H9 (cell line): ENCODE results near the gene SDR39U1. TPM values are rescaled to one million over a fixed set of nuclear protein-coding genes. Genes with fewer than 3 reads are reported as not detected.

Experiments
- DNase-seq: peaks from one replicate; pipeline ENCODE4 v3.0.0-alpha.2; 2017
- H2AFZ ChIP-seq: one replicate; pipeline ENCODE4 v1.6.1; 2013; ENCODE audit warnings: mild to moderate bottlenecking, low read length, control low read depth, moderate library complexity
- H2AK5ac ChIP-seq: 2 replicates; pipeline ENCODE4 v1.6.1; 2013; ENCODE audit warnings: low read length, control low read depth, mixed read lengths; ENCODE audit not compliant: insufficient read length
- H2BK120ac ChIP-seq: one replicate; pipeline ENCODE4 v1.6.1; 2013; ENCODE audit warnings: low read depth, mild to moderate bottlenecking, low read length, control low read depth, inconsistent platforms; ENCODE audit not compliant: poor library complexity, severe bottlenecking
- H2BK12ac ChIP-seq: 2 replicates; pipeline ENCODE4 v1.6.1; 2013; ENCODE audit warnings: low read length, control low read depth, mixed read lengths, low read depth; ENCODE audit not compliant: insufficient read length
- H2BK15ac ChIP-seq: 2 replicates; pipeline ENCODE4 v1.6.1; 2013; ENCODE audit warnings: low read depth, low read length, control low read depth
- H2BK20ac ChIP-seq: one replicate; pipeline ENCODE4 v1.6.1; 2013; ENCODE audit warnings: low read depth, mild to moderate bottlenecking, low read length, control low read depth, inconsistent platforms; ENCODE audit not compliant: poor library complexity, severe bottlenecking
- H2BK5ac ChIP-seq: 2 replicates; pipeline ENCODE4 v1.6.1; 2013; ENCODE audit warnings: low read length, control low read depth, mixed read lengths; ENCODE audit not compliant: insufficient read length
- H3K14ac ChIP-seq: 2 replicates; pipeline ENCODE4 v1.6.1; 2013; ENCODE audit warnings: low read length, control low read depth; ENCODE audit not compliant: insufficient read depth
- H3K18ac ChIP-seq: 2 replicates; pipeline ENCODE4 v1.6.1; 2013; ENCODE audit warnings: low read depth, mild to moderate bottlenecking, mixed read lengths, low read length, control low read depth; ENCODE audit not compliant: insufficient read length
- H3K23ac ChIP-seq: 2 replicates; pipeline ENCODE4 v1.6.1; 2013; ENCODE audit warnings: low read length, control low read depth, mixed read lengths, low read depth; ENCODE audit not compliant: insufficient read length
- H3K23me2 ChIP-seq: 2 replicates; pipeline ENCODE4 v1.6.1; 2013; ENCODE audit warnings: low read depth, mild to moderate bottlenecking, mixed read lengths, low read length, control low read depth; ENCODE audit not compliant: insufficient read length, poor library complexity, severe bottlenecking
- H3K27ac ChIP-seq: 2 replicates; pipeline ENCODE4 v1.5.1; 2013; ENCODE audit warnings: low read length, control low read depth, mixed read lengths, low read depth; ENCODE audit not compliant: insufficient read length
- H3K27me3 ChIP-seq: 2 replicates; pipeline ENCODE4 v1.6.1; 2013; ENCODE audit warnings: low read length, control low read depth, inconsistent platforms; ENCODE audit not compliant: insufficient read depth
- H3K4ac ChIP-seq: 2 replicates; pipeline ENCODE4 v1.6.1; 2013; ENCODE audit warnings: low read depth, mild to moderate bottlenecking, control low read depth, inconsistent platforms, low read length, moderate library complexity
- H3K4me1 ChIP-seq: 2 replicates; pipeline ENCODE4 v1.6.1; 2013; ENCODE audit warnings: low read length, control low read depth, inconsistent platforms; ENCODE audit not compliant: insufficient read depth
- H3K4me2 ChIP-seq: 2 replicates; pipeline ENCODE4 v1.6.1; 2013; ENCODE audit warnings: low read length, control low read depth, mixed read lengths; ENCODE audit not compliant: insufficient read length, insufficient read depth
- H3K56ac ChIP-seq: 2 replicates; pipeline ENCODE4 v1.6.1; 2013; ENCODE audit warnings: low read depth, mild to moderate bottlenecking, mixed read lengths, low read length, control low read depth; ENCODE audit not compliant: insufficient read length
- H3K79me1 ChIP-seq: 2 replicates; pipeline ENCODE4 v1.6.1; 2013; ENCODE audit warnings: low read depth, mild to moderate bottlenecking, moderate library complexity, low read length, control low read depth, inconsistent platforms; ENCODE audit not compliant: insufficient read depth, poor library complexity, severe bottlenecking
- H3K79me2 ChIP-seq: 2 replicates; pipeline ENCODE4 v1.6.1; 2013; ENCODE audit warnings: low read length, control low read depth, inconsistent platforms; ENCODE audit not compliant: insufficient read depth
- H3K9ac ChIP-seq: 2 replicates; pipeline ENCODE4 v1.6.1; 2013; ENCODE audit warnings: low read length, control low read depth, mixed read lengths; ENCODE audit not compliant: insufficient read length; ENCODE audit errors: extremely low read depth
- H3K9me3 ChIP-seq: one replicate; pipeline ENCODE4 v1.6.1; 2013; ENCODE audit warnings: low read depth, low read length, inconsistent platforms; ENCODE audit not compliant: control insufficient read depth
- H3T11ph ChIP-seq: one replicate; pipeline ENCODE4 v1.6.1; 2013; ENCODE audit warnings: mild to moderate bottlenecking, low read length, control low read depth, inconsistent platforms
- H4K20me1 ChIP-seq: one replicate; pipeline ENCODE4 v1.6.1; 2013; ENCODE audit not compliant: control insufficient read depth, insufficient read length, insufficient read depth
- H4K5ac ChIP-seq: 2 replicates; pipeline ENCODE4 v1.6.1; 2013; ENCODE audit warnings: low read depth, mild to moderate bottlenecking, mixed read lengths, low read length, control low read depth; ENCODE audit not compliant: insufficient read length
- H4K8ac ChIP-seq: replicated peaks from 2 replicates; pipeline ENCODE4 v1.6.1; 2013; ENCODE audit warnings: low read length, control low read depth, mixed read lengths, low read depth; ENCODE audit not compliant: insufficient read length
- H4K91ac ChIP-seq: 2 replicates; pipeline ENCODE4 v1.6.1; 2013; ENCODE audit warnings: low read depth, mild to moderate bottlenecking, moderate library complexity, mixed read lengths, low read length, control low read depth; ENCODE audit not compliant: insufficient read length
- H3K27ac Mint-ChIP-seq, 3 experiments: 2 replicates in 2 of 3; 3 replicates in 1 of 3; pipeline ENCODE4 v1.8.0; 2020 to 2021; ENCODE audit warnings: mixed read lengths in 3 of 3, mild to moderate bottlenecking in 1 of 3, moderate library complexity in 1 of 3
- H3K27me3 Mint-ChIP-seq: 2 replicates; pipeline ENCODE4 v1.8.0; 2021; ENCODE audit warnings: low read depth, mild to moderate bottlenecking, moderate library complexity, mixed read lengths
- H3K36me3 Mint-ChIP-seq, 3 experiments: 2 replicates in 2 of 3; 3 replicates in 1 of 3; pipeline ENCODE4 v1.8.0; 2020 to 2021; ENCODE audit warnings: low read depth in 3 of 3, mixed read lengths in 3 of 3; ENCODE audit not compliant: insufficient read depth in 1 of 3
- H3K4me1 Mint-ChIP-seq, 2 experiments: 2 replicates each; pipeline ENCODE4 v1.8.0; 2020; ENCODE audit warnings: mixed read lengths in 2 of 2
- H3K4me3 Mint-ChIP-seq, 2 experiments: 2 replicates in 1 of 2; 3 replicates in 1 of 2; pipeline ENCODE4 v1.8.0; 2020 to 2021; ENCODE audit warnings: mild to moderate bottlenecking in 2 of 2, mixed read lengths in 2 of 2, moderate library complexity in 1 of 2
- H3K9me3 Mint-ChIP-seq, 2 experiments: 2 replicates in 1 of 2; 3 replicates in 1 of 2; pipeline ENCODE4 v1.8.0; 2020; ENCODE audit warnings: mild to moderate bottlenecking in 2 of 2, mixed read lengths in 2 of 2, moderate library complexity in 1 of 2
- CTCF ChIP-seq: fragments of 200-600 bp; sonication (generic); conservative IDR thresholded peaks from 3 replicates; pipeline ENCODE4 v1.8.0; 2021; ENCODE audit warnings: antibody characterized with exemption, mild to moderate bottlenecking
- WGBS: extraction: QIAGEN DNeasy Blood & Tissue Kit; methylation state at CpG from one replicate; pipeline ENCODE4 v1.1.7; 2013; ENCODE audit warnings: missing lambda C conversion rate, low lambda C conversion rate, mixed read lengths; ENCODE audit not compliant: insufficient read length; ENCODE audit errors: extremely low coverage; 5-methylcytosine and 5-hydroxymethylcytosine counted together
- total RNA-seq: library from RNA; stranded (reverse); gene quantifications from 2 replicates; pipeline ENCODE4 v1.2.1, GENCODE V29; 2021

The SDR39U1 gene
- total RNA-seq, 1 experiment from 2014 or later: 56.2 TPM

- H3K9me3 Mint-ChIP-seq: no peaks in the 10 kb centered on the region
- H2BK12ac ChIP-seq: no peak overlapping the region
- no peak overlapping the region for H4K5ac ChIP-seq
- no peak overlapping the region for H3K56ac ChIP-seq
- H3K4me2 ChIP-seq: no peak overlapping the region
- H3K27ac ChIP-seq: no peak overlapping the region
- H2AK5ac ChIP-seq: no peak overlapping the region
- no peak overlapping the region for H2BK15ac ChIP-seq
- no peak overlapping the region for H3K23ac ChIP-seq
- H4K8ac ChIP-seq: no peak overlapping the region
- no peak for TF ChIP-seq CTCF
- H3K79me1 ChIP-seq: no peaks in the 10 kb centered on the region
- DNase-seq: no peak
- H3K36me3 Mint-ChIP-seq: peaks cover 15 to 33% (median 24%) of the 10 kb centered on the region in 3 experiments; a peak in 6 of 7 replicates
- H2BK5ac ChIP-seq: no peak overlapping the region
- no CpG with 5 or more reads among the region's 15 CpGs for WGBS
- no peak overlapping the region for H3K4ac ChIP-seq
- no peak overlapping the region for H3K9ac ChIP-seq
- H3K27ac Mint-ChIP-seq: no peak overlapping the region; a peak in 2 of 7 replicates
- no peaks in the 10 kb centered on the region for H4K20me1 ChIP-seq
- H3K79me2 ChIP-seq: no peaks in the 10 kb centered on the region
- no peak overlapping the region for H2AFZ ChIP-seq
- H3K4me3 Mint-ChIP-seq: no peak overlapping the region
- H4K91ac ChIP-seq: no peak overlapping the region
- H3K18ac ChIP-seq: no peak overlapping the region
- H2BK20ac ChIP-seq: no peak overlapping the region
- H3K4me1 ChIP-seq: no peaks in the 10 kb centered on the region
- no peak overlapping the region for H3T11ph ChIP-seq
- no peaks in the 10 kb centered on the region for H3K9me3 ChIP-seq
- no peaks in the 10 kb centered on the region; the same call in 1 of the 2 replicates for H3K27me3 ChIP-seq
- H3K23me2 ChIP-seq: no peaks in the 10 kb centered on the region
- H3K14ac ChIP-seq: no peak overlapping the region
- peaks cover 14% of the 10 kb centered on the region for H3K27me3 Mint-ChIP-seq
- H3K4me1 Mint-ChIP-seq: peaks cover 2 to 3% of the 10 kb centered on the region in 2 experiments; a peak in 1 of 4 replicates
- no peak overlapping the region for H2BK120ac ChIP-seq
These were observed 27.7 kb downstream of the SDR39U1 start for GRCh38 chr14:24414732-24415420.
